ENCODE data around the gene TUBAL3. TPM values are rescaled to one million over a fixed set of nuclear protein-coding genes. Genes with fewer than 3 reads are reported as not detected.

TUBAL3 gene
- total and polyA plus RNA-seq, 9 of the 15 experiments (the other 6 are each of a cell fraction or from before 2014, with no cell fraction given): 5.5 to 10.1 (median 6.9) TPM

- TF ChIP-seq, protein P1, sequence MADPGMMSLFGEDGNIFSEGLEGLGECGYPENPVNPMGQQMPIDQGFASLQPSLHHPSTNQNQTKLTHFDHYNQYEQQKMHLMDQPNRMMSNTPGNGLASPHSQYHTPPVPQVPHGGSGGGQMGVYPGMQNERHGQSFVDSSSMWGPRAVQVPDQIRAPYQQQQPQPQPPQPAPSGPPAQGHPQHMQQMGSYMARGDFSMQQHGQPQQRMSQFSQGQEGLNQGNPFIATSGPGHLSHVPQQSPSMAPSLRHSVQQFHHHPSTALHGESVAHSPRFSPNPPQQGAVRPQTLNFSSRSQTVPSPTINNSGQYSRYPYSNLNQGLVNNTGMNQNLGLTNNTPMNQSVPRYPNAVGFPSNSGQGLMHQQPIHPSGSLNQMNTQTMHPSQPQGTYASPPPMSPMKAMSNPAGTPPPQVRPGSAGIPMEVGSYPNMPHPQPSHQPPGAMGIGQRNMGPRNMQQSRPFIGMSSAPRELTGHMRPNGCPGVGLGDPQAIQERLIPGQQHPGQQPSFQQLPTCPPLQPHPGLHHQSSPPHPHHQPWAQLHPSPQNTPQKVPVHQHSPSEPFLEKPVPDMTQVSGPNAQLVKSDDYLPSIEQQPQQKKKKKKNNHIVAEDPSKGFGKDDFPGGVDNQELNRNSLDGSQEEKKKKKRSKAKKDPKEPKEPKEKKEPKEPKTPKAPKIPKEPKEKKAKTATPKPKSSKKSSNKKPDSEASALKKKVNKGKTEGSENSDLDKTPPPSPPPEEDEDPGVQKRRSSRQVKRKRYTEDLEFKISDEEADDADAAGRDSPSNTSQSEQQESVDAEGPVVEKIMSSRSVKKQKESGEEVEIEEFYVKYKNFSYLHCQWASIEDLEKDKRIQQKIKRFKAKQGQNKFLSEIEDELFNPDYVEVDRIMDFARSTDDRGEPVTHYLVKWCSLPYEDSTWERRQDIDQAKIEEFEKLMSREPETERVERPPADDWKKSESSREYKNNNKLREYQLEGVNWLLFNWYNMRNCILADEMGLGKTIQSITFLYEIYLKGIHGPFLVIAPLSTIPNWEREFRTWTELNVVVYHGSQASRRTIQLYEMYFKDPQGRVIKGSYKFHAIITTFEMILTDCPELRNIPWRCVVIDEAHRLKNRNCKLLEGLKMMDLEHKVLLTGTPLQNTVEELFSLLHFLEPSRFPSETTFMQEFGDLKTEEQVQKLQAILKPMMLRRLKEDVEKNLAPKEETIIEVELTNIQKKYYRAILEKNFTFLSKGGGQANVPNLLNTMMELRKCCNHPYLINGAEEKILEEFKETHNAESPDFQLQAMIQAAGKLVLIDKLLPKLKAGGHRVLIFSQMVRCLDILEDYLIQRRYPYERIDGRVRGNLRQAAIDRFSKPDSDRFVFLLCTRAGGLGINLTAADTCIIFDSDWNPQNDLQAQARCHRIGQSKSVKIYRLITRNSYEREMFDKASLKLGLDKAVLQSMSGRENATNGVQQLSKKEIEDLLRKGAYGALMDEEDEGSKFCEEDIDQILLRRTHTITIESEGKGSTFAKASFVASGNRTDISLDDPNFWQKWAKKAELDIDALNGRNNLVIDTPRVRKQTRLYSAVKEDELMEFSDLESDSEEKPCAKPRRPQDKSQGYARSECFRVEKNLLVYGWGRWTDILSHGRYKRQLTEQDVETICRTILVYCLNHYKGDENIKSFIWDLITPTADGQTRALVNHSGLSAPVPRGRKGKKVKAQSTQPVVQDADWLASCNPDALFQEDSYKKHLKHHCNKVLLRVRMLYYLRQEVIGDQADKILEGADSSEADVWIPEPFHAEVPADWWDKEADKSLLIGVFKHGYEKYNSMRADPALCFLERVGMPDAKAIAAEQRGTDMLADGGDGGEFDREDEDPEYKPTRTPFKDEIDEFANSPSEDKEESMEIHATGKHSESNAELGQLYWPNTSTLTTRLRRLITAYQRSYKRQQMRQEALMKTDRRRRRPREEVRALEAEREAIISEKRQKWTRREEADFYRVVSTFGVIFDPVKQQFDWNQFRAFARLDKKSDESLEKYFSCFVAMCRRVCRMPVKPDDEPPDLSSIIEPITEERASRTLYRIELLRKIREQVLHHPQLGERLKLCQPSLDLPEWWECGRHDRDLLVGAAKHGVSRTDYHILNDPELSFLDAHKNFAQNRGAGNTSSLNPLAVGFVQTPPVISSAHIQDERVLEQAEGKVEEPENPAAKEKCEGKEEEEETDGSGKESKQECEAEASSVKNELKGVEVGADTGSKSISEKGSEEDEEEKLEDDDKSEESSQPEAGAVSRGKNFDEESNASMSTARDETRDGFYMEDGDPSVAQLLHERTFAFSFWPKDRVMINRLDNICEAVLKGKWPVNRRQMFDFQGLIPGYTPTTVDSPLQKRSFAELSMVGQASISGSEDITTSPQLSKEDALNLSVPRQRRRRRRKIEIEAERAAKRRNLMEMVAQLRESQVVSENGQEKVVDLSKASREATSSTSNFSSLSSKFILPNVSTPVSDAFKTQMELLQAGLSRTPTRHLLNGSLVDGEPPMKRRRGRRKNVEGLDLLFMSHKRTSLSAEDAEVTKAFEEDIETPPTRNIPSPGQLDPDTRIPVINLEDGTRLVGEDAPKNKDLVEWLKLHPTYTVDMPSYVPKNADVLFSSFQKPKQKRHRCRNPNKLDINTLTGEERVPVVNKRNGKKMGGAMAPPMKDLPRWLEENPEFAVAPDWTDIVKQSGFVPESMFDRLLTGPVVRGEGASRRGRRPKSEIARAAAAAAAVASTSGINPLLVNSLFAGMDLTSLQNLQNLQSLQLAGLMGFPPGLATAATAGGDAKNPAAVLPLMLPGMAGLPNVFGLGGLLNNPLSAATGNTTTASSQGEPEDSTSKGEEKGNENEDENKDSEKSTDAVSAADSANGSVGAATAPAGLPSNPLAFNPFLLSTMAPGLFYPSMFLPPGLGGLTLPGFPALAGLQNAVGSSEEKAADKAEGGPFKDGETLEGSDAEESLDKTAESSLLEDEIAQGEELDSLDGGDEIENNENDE (IDR thresholded peaks at IDR 0.05; ENCODE audit: low read depth, low read length): no peak
- TF ChIP-seq HEY1 (CRISPR knock-in tag; IDR thresholded peaks at IDR 0.05; ENCODE audit: borderline replicate concordance) (no peak), HMBOX1 (IDR thresholded peaks at IDR 0.05) (no peak), CEBPB (tag; IDR thresholded peaks at IDR 0.05) (no peak), NFIX (CRISPR knock-in tag; IDR thresholded peaks at IDR 0.05; ENCODE audit: low read depth) (no peak), FOXK2 (conservative IDR thresholded peaks at IDR 0.05 in 1 of 2, IDR thresholded peaks at IDR 0.05 in 1 of 2; ENCODE audit: low read depth in 2 of 2) (0 out of 4 replicates have a peak, but pooled peaks of 1 of the 2 experiments have one; percentile 32), NCOA6 (IDR thresholded peaks at IDR 0.05) (no peak), ZNF780A (CRISPR knock-in tag; IDR thresholded peaks at IDR 0.05) (no peak), STAT5B (CRISPR knock-in tag; IDR thresholded peaks at IDR 0.05) (no peak), ZNF280A (IDR thresholded peaks at IDR 0.05; ENCODE audit: low read depth, partially characterized antibody) (peak; percentile 98), ERF (CRISPR knock-in tag; IDR thresholded peaks at IDR 0.05) (no peak), PHB2 (IDR thresholded peaks at IDR 0.05; ENCODE audit: low read depth) (no peak)
- TF ChIP-seq, protein P2, sequence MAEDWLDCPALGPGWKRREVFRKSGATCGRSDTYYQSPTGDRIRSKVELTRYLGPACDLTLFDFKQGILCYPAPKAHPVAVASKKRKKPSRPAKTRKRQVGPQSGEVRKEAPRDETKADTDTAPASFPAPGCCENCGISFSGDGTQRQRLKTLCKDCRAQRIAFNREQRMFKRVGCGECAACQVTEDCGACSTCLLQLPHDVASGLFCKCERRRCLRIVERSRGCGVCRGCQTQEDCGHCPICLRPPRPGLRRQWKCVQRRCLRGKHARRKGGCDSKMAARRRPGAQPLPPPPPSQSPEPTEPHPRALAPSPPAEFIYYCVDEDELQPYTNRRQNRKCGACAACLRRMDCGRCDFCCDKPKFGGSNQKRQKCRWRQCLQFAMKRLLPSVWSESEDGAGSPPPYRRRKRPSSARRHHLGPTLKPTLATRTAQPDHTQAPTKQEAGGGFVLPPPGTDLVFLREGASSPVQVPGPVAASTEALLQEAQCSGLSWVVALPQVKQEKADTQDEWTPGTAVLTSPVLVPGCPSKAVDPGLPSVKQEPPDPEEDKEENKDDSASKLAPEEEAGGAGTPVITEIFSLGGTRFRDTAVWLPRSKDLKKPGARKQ (CRISPR knock-in tag; IDR thresholded peaks at IDR 0.05): no peak
Measured at GRCh38 chr10:5390607-5391205, 13.9 kb downstream of the TUBAL3 start (continued).

Measured in K562 (cell line).